MM.1S (cell line): ENCODE measurements around the gene RPL18.

ENCODE experiments used
- EZH2 ChIP-seq: fragments of 300-600 bp; sonication (generic); optimal IDR thresholded peaks from 2 replicates; pipeline ENCODE3; 2017; ENCODE audit warnings: low read depth, mild to moderate bottlenecking, antibody characterized with exemption, low read length, mixed read lengths
- EZH2phosphoT487 ChIP-seq: fragments of 300-600 bp; sonication (generic); IDR thresholded peaks from 2 replicates; pipeline ENCODE4 v1.6.1; 2018; ENCODE audit warnings: antibody characterized with exemption, low read length
- TF ChIP-seq, protein P1 (sequence below): fragments of 300-600 bp; sonication (generic); IDR thresholded peaks from 2 replicates; pipeline ENCODE4 v1.5.1; 2016; ENCODE audit warnings: antibody characterized with exemption, low read length, mixed read lengths

GRCh38 chr19:48571378-48572162, 47.4 kb downstream of the RPL18 start:
- no peak for TF ChIP-seq EZH2
- TF ChIP-seq, protein P1, sequence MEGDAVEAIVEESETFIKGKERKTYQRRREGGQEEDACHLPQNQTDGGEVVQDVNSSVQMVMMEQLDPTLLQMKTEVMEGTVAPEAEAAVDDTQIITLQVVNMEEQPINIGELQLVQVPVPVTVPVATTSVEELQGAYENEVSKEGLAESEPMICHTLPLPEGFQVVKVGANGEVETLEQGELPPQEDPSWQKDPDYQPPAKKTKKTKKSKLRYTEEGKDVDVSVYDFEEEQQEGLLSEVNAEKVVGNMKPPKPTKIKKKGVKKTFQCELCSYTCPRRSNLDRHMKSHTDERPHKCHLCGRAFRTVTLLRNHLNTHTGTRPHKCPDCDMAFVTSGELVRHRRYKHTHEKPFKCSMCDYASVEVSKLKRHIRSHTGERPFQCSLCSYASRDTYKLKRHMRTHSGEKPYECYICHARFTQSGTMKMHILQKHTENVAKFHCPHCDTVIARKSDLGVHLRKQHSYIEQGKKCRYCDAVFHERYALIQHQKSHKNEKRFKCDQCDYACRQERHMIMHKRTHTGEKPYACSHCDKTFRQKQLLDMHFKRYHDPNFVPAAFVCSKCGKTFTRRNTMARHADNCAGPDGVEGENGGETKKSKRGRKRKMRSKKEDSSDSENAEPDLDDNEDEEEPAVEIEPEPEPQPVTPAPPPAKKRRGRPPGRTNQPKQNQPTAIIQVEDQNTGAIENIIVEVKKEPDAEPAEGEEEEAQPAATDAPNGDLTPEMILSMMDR: no peak
- TF ChIP-seq EZH2phosphoT487: no peak
